Measurements from ENCODE around the gene SHMT2.

DNA sequence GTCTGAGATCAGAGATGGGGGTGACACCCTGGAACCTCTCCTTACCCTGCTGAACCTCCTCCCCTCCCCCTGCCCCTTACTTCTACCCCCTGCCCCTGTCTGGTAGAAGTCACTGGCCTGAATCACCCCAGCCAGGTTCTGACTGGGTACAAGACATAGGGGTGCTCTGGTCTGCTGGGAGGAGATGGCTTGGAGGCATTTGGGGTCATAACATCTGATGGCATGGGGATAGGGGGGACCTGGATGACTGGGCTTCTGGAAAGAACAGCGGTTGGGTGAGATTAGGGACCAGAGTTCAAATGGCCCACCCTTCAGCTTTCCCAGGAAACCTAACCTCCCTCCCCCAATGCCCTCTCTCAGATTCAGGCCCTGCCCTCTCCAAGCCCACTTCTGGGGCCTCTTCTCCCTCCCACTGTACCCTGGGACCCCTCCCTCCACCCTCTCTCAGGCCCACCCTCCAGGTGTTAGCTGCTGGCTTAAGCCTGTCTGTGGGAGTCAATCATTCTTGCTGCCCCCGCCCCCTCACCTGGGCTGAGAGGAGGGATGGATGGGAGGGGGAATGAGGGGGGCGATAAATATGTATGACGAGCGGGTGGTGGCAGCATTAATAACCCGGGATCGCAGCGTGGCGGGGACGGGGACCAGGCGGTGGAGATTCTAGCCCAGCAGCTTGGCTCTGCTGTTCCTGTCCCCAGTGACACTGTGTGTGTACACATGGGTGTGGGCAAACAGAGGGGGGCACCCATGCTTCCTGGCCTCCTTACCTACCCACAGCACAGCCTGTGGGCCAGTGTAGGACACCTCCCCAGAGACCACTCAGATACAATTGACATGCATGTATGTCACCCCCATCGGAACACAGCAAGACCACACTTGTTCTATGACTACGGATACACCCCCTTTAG lies 7.0 kb upstream of the SHMT2 start:
- TF ChIP-seq, protein P1, sequence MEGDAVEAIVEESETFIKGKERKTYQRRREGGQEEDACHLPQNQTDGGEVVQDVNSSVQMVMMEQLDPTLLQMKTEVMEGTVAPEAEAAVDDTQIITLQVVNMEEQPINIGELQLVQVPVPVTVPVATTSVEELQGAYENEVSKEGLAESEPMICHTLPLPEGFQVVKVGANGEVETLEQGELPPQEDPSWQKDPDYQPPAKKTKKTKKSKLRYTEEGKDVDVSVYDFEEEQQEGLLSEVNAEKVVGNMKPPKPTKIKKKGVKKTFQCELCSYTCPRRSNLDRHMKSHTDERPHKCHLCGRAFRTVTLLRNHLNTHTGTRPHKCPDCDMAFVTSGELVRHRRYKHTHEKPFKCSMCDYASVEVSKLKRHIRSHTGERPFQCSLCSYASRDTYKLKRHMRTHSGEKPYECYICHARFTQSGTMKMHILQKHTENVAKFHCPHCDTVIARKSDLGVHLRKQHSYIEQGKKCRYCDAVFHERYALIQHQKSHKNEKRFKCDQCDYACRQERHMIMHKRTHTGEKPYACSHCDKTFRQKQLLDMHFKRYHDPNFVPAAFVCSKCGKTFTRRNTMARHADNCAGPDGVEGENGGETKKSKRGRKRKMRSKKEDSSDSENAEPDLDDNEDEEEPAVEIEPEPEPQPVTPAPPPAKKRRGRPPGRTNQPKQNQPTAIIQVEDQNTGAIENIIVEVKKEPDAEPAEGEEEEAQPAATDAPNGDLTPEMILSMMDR (IDR thresholded peaks at IDR 0.05): no peak
- TF ChIP-seq EZH2phosphoT487 (IDR thresholded peaks at IDR 0.05) (no peak), EZH2 (IDR thresholded peaks at IDR 0.05) (no peak)
